ENCODE measurements around the gene CD300E. TPM values are rescaled to one million over a fixed set of nuclear protein-coding genes. Genes with fewer than 3 reads are reported as not detected.
"Not testable (repeated sequence)": the region's sequence is repeated elsewhere in the genome, so short reads cannot be mapped to it uniquely, and the experiment has no call there.

Gene CD300E
- total and polyA plus RNA-seq, 2 donors (not counting 3 experiments of a cell fraction or from before 2014, with no cell fraction given) = not detected

DNA sequence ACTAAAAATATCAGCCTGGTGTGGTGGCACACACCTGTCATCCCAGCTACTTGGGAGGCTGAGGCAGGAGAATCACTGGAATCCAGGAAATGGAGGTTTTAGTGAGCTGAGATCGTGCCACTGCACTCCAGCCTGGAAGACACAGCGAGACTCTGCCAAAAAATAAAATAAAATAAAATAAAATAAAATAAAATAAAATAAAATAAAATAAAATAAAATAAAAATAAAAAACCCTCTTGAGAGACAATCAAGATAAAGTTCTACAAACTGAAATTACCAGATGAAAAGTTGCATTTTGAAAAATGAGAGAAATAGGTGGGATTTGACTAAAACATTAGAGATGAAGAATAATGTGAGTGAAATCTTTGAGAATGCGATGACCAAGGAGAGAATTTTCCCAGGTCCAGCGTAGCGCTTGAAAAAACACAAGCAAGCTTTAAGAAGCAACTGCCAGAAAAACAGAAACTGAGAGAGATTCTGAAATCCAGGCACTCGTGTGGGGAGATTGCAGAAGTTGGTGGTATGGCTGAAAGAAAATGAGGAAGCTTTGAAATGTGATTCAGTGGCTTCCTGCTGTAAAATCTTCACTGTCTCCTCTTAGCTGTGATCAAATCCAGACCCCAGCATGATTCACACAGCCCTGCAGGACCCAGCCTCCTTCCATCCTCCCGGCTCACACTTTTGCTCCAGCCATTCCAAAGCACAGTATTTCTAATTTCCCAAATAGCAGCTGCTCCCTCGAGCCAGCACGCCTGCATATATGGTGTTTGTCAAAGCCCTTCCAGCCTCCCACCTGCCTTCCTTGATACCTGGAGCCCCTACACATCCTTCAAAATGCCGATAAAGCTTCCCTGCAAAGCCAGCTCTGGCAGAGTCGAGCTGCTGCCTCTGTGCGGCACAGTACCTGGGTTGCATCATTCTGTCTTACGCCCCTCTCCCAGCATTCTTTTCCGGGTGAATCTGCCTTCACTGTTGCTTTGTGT lies 8.2 kb upstream of the CD300E start:
- no peak overlapping the region for H3K4me2 ChIP-seq (ENCODE audit: insufficient read depth, low read length)
- ChIA-PET POLR2A (no interaction called here), CTCF (no interaction called here)

DNA sequence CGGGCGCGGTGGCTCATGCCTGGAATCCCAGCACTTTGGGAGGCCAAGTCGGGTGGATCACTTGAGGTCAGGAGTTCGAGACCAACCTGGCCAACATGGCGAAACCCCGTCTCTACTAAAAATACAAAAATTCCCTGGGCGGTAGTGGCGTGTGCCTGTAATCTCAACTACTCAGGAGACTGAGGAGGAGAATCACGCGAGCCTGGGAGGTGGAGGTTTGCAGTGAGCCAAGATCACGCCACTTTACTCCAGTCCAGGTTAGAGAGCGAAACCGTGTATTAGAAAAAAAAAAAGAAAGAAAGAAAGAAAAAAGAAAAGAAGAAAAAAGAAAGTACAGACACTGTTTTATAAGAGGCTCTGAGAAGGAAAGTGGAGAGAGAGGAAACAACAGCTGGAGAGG lies 6.7 kb upstream of the CD300E start:
- CTCF ChIA-PET; dilution Hi-C loops (cut with MboI; ENCODE audit: extremely low pct_ligation_motif_present, low sequenced_read_pairs): not testable (repeated sequence)

More for the DNA sequence above, 8.2 kb upstream of the CD300E start:
- Histone ChIP-seq H3K9ac (replicated peaks; ENCODE audit: extremely low read depth, insufficient read depth, low read length) (no peak overlapping the region), H3K27me3 (ENCODE audit: control insufficient read depth in 2 of 2, insufficient read depth in 2 of 2, low read length in 2 of 2) (no peaks in the 10 kb centered on the region), H3K4me3 (replicated peaks in 1 of 3; ENCODE audit: insufficient read depth in 1 of 3, low read depth in 1 of 3, low read length in 3 of 3) (no peak overlapping the region), H3K79me2 (ENCODE audit: control insufficient read depth, insufficient read depth, low read length) (no peaks in the 10 kb centered on the region), H2AFZ (ENCODE audit: low read depth, low read length) (no peak overlapping the region), H3K9me3 (replicated peaks; ENCODE audit: control insufficient read depth, insufficient read depth, low read length) (no peaks in the 10 kb centered on the region), H3K27ac (ENCODE audit: insufficient read depth, low read depth, low read length) (no peak overlapping the region), H3K36me3 (ENCODE audit: control insufficient read depth in 2 of 2, extremely low read depth in 1 of 2, insufficient read depth in 2 of 2, low read length in 2 of 2) (no peaks in the 10 kb centered on the region), H4K20me1 (replicated peaks; ENCODE audit: control insufficient read depth, extremely low read depth, insufficient read depth, low read length) (no peaks in the 10 kb centered on the region), H3K9me1 (replicated peaks; ENCODE audit: control insufficient read depth, extremely low read depth, insufficient read depth, low read length) (no peaks in the 10 kb centered on the region), H3K4me1 (ENCODE audit: control insufficient read depth, extremely low read depth, insufficient read depth, low read length) (no peaks in the 10 kb centered on the region)
- FAIRE-seq = no peak
- TF ChIP-seq, protein P1, sequence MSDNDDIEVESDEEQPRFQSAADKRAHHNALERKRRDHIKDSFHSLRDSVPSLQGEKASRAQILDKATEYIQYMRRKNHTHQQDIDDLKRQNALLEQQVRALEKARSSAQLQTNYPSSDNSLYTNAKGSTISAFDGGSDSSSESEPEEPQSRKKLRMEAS (IDR thresholded peaks at IDR 0.05; ENCODE audit: insufficient read depth, insufficient read length) = no peak
- TF ChIP-seq POLR2AphosphoS5 (IDR thresholded peaks at IDR 0.05; ENCODE audit: insufficient read depth, low read depth, low read length) = no peak
- TF ChIP-seq GATA2 (IDR thresholded peaks at IDR 0.05; ENCODE audit: insufficient read depth, insufficient read length, low read depth, low read length) = no peak
- no peak for TF ChIP-seq JUN (IDR thresholded peaks at IDR 0.05; ENCODE audit: borderline replicate concordance, insufficient read depth, insufficient read length, low read depth)
- TF ChIP-seq MYC (IDR thresholded peaks at IDR 0.05; ENCODE audit: low read depth, low read length) = no peak
- no peak for TF ChIP-seq EZH2 (IDR thresholded peaks at IDR 0.05; ENCODE audit: borderline replicate concordance, low read depth, low read length, severe bottlenecking)
- TF ChIP-seq FOS (IDR thresholded peaks at IDR 0.05; ENCODE audit: borderline replicate concordance, insufficient read depth, low read length) = no peak
- no peak for TF ChIP-seq POLR2A (IDR thresholded peaks at IDR 0.05; ENCODE audit: low read depth, low read length)
- TF ChIP-seq, protein P2, sequence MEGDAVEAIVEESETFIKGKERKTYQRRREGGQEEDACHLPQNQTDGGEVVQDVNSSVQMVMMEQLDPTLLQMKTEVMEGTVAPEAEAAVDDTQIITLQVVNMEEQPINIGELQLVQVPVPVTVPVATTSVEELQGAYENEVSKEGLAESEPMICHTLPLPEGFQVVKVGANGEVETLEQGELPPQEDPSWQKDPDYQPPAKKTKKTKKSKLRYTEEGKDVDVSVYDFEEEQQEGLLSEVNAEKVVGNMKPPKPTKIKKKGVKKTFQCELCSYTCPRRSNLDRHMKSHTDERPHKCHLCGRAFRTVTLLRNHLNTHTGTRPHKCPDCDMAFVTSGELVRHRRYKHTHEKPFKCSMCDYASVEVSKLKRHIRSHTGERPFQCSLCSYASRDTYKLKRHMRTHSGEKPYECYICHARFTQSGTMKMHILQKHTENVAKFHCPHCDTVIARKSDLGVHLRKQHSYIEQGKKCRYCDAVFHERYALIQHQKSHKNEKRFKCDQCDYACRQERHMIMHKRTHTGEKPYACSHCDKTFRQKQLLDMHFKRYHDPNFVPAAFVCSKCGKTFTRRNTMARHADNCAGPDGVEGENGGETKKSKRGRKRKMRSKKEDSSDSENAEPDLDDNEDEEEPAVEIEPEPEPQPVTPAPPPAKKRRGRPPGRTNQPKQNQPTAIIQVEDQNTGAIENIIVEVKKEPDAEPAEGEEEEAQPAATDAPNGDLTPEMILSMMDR (IDR thresholded peaks at IDR 0.05; ENCODE audit: extremely low read depth in 1 of 2, insufficient read depth in 1 of 2, low read depth in 1 of 2, low read length in 2 of 2) = no peak
- dilution Hi-C loops (cut with MboI; ENCODE audit: extremely low pct_ligation_motif_present, low sequenced_read_pairs) = no loop called here
- BruUV-seq (replicated peaks) = no TSS peak
- no peak for DNase-seq (ENCODE audit: low read depth, low spot score)
- intact Hi-C loops (cut with micrococcal nuclease) = no loop called here

More for the DNA sequence above, 6.7 kb upstream of the CD300E start:
- H3K27ac ChIP-seq (ENCODE audit: insufficient read depth, low read depth, low read length); H2AFZ ChIP-seq (ENCODE audit: low read depth, low read length); H3K27me3 ChIP-seq (ENCODE audit: control insufficient read depth in 2 of 2, insufficient read depth in 2 of 2, low read length in 2 of 2); H3K4me3 ChIP-seq (replicated peaks in 1 of 3; ENCODE audit: insufficient read depth in 1 of 3, low read depth in 1 of 3, low read length in 3 of 3); H3K9me3 ChIP-seq (replicated peaks; ENCODE audit: control insufficient read depth, insufficient read depth, low read length); H3K9me1 ChIP-seq (replicated peaks; ENCODE audit: control insufficient read depth, extremely low read depth, insufficient read depth, low read length); DNase-seq (ENCODE audit: low read depth, low spot score); FAIRE-seq; H3K4me2 ChIP-seq (ENCODE audit: insufficient read depth, low read length); H3K36me3 ChIP-seq (ENCODE audit: control insufficient read depth in 2 of 2, extremely low read depth in 1 of 2, insufficient read depth in 2 of 2, low read length in 2 of 2); BruUV-seq (replicated peaks); H4K20me1 ChIP-seq (replicated peaks; ENCODE audit: control insufficient read depth, extremely low read depth, insufficient read depth, low read length); H3K4me1 ChIP-seq (ENCODE audit: control insufficient read depth, extremely low read depth, insufficient read depth, low read length); intact Hi-C loops (cut with micrococcal nuclease); POLR2A ChIA-PET; H3K79me2 ChIP-seq (ENCODE audit: control insufficient read depth, insufficient read depth, low read length); H3K9ac ChIP-seq (replicated peaks; ENCODE audit: extremely low read depth, insufficient read depth, low read length): not testable (repeated sequence)

All from endothelial cell of umbilical vein (primary cell).